ENCODE data around the gene CSRP1. TPM values are rescaled to one million over a fixed set of nuclear protein-coding genes. Genes with fewer than 3 reads are reported as not detected.

The CSRP1 gene
- total and polyA plus RNA-seq, 2 donors (not counting 1 experiment from before 2014, with no cell fraction given): 23.8 to 36.7 TPM

- no peak for TF ChIP-seq EZH2 (IDR thresholded peaks at IDR 0.05; ENCODE audit: borderline replicate concordance, insufficient read depth, low read depth, low read length, poor library complexity, severe bottlenecking)
- TF ChIP-seq, protein P1, sequence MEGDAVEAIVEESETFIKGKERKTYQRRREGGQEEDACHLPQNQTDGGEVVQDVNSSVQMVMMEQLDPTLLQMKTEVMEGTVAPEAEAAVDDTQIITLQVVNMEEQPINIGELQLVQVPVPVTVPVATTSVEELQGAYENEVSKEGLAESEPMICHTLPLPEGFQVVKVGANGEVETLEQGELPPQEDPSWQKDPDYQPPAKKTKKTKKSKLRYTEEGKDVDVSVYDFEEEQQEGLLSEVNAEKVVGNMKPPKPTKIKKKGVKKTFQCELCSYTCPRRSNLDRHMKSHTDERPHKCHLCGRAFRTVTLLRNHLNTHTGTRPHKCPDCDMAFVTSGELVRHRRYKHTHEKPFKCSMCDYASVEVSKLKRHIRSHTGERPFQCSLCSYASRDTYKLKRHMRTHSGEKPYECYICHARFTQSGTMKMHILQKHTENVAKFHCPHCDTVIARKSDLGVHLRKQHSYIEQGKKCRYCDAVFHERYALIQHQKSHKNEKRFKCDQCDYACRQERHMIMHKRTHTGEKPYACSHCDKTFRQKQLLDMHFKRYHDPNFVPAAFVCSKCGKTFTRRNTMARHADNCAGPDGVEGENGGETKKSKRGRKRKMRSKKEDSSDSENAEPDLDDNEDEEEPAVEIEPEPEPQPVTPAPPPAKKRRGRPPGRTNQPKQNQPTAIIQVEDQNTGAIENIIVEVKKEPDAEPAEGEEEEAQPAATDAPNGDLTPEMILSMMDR (IDR thresholded peaks at IDR 0.05): no peak
- no peak overlapping the region for H2AFZ ChIP-seq (ENCODE audit: insufficient read depth, low read depth, low read length, poor library complexity, severe bottlenecking)
- H3K79me2 ChIP-seq (ENCODE audit: control insufficient read depth, insufficient read depth, low read length): no peaks in the 10 kb centered on the region
- H3K9me3 Mint-ChIP-seq (ENCODE audit: insufficient read depth): no peaks in the 10 kb centered on the region
- DNase-seq (no peak), ATAC-seq (ENCODE audit: low read depth) (no peak)
- intact Hi-C loops (cut with micrococcal nuclease): no loop called here
- 100% methylated on average over 2 of the region's 5 CpGs for WGBS (ENCODE audit: insufficient coverage)
- H3K4me1 ChIP-seq (ENCODE audit: control insufficient read depth in 2 of 2, insufficient read depth in 2 of 2, low read length in 2 of 2): no peaks in the 10 kb centered on the region
- no peaks in the 10 kb centered on the region for H3K27me3 Mint-ChIP-seq
- CTCF ChIA-PET: interaction anchor here (0.6 to 13.3 kb wide), 4 partner anchors 13 to 1142 kb away, joined by 3 to 407 read pairs (median 3); no protein-coding TSS in a partner anchor
- H3K4me1 Mint-ChIP-seq: no peaks in the 10 kb centered on the region
- no peak overlapping the region for H3K4me2 ChIP-seq (replicated peaks; ENCODE audit: low read depth, low read length, poor library complexity, severe bottlenecking)
- H3K27me3 ChIP-seq (replicated peaks in 1 of 4; ENCODE audit: control extremely low read depth in 1 of 4, control insufficient read depth in 3 of 4, insufficient read depth in 4 of 4, low read length in 3 of 4): no peaks in the 10 kb centered on the region
- peaks cover 0 to 9% (median 0%) of the 10 kb centered on the region in 3 donors for H3K9me3 ChIP-seq (ENCODE audit: control extremely low read depth in 1 of 3, control insufficient read depth in 2 of 3, insufficient read depth in 1 of 3, low read length in 2 of 3)
- H3K4me3 ChIP-seq (ENCODE audit: control extremely low read depth in 1 of 5, extremely low read depth in 1 of 5, insufficient read depth in 1 of 5, low read depth in 2 of 5, low read length in 4 of 5): no peak overlapping the region
- H3K27ac ChIP-seq (ENCODE audit: low read length in 2 of 2): no peak overlapping the region
- no peak overlapping the region for H3K9ac ChIP-seq (ENCODE audit: low read length)
- H3K4me3 Mint-ChIP-seq: no peak overlapping the region
- H3K27ac Mint-ChIP-seq: no peak overlapping the region
- POLR2A ChIA-PET: no interaction called here
- peaks cover 9% of the 10 kb centered on the region for H4K20me1 ChIP-seq (ENCODE audit: control insufficient read depth, insufficient read depth, low read length, poor library complexity, severe bottlenecking)
- no peaks in the 10 kb centered on the region for H3K36me3 ChIP-seq (replicated peaks in 1 of 2; ENCODE audit: control extremely low read depth in 1 of 2, control insufficient read depth in 1 of 2, extremely low read depth in 1 of 2, insufficient read depth in 2 of 2, low read length in 1 of 2)
Observed at GRCh38 chr1:201518071-201518470, 11.1 kb upstream of the CSRP1 start.

GRCh38 chr1:201517631-201518030 is 10.7 kb upstream of the CSRP1 start:
- H3K4me1 Mint-ChIP-seq: peaks cover 2% of the 10 kb centered on the region
- Histone ChIP-seq H3K4me2 (replicated peaks; ENCODE audit: low read depth, low read length, poor library complexity, severe bottlenecking) (no peak overlapping the region), H3K9me3 (ENCODE audit: control extremely low read depth in 1 of 3, control insufficient read depth in 2 of 3, insufficient read depth in 1 of 3, low read length in 2 of 3) (peaks cover 0 to 4% (median 0%) of the 10 kb centered on the region in 3 donors), H3K4me3 (ENCODE audit: control extremely low read depth in 1 of 5, extremely low read depth in 1 of 5, insufficient read depth in 1 of 5, low read depth in 2 of 5, low read length in 4 of 5) (no peak overlapping the region), H4K20me1 (ENCODE audit: control insufficient read depth, insufficient read depth, low read length, poor library complexity, severe bottlenecking) (peaks cover 9% of the 10 kb centered on the region), H3K9ac (ENCODE audit: low read length) (no peak overlapping the region), H3K27me3 (replicated peaks in 1 of 4; ENCODE audit: control extremely low read depth in 1 of 4, control insufficient read depth in 3 of 4, insufficient read depth in 4 of 4, low read length in 3 of 4) (no peaks in the 10 kb centered on the region), H3K27ac (ENCODE audit: low read length in 2 of 2) (no peak overlapping the region), H3K36me3 (replicated peaks in 1 of 2; ENCODE audit: control extremely low read depth in 1 of 2, control insufficient read depth in 1 of 2, extremely low read depth in 1 of 2, insufficient read depth in 2 of 2, low read length in 1 of 2) (no peaks in the 10 kb centered on the region), H3K79me2 (ENCODE audit: control insufficient read depth, insufficient read depth, low read length) (no peaks in the 10 kb centered on the region), H3K4me1 (ENCODE audit: control insufficient read depth in 2 of 2, insufficient read depth in 2 of 2, low read length in 2 of 2) (no peaks in the 10 kb centered on the region), H2AFZ (ENCODE audit: insufficient read depth, low read depth, low read length, poor library complexity, severe bottlenecking) (no peak overlapping the region)
- H3K27me3 Mint-ChIP-seq: no peaks in the 10 kb centered on the region
- WGBS (ENCODE audit: insufficient coverage): over 99% methylated on average over 7 of the region's 7 CpGs
- H3K9me3 Mint-ChIP-seq (ENCODE audit: insufficient read depth): no peaks in the 10 kb centered on the region
- TF ChIP-seq, protein P1 (IDR thresholded peaks at IDR 0.05): no peak
- no peak for TF ChIP-seq EZH2 (IDR thresholded peaks at IDR 0.05; ENCODE audit: borderline replicate concordance, insufficient read depth, low read depth, low read length, poor library complexity, severe bottlenecking)
- CTCF ChIA-PET: interaction anchor here (0.6 to 13.3 kb wide), 4 partner anchors 12 to 1143 kb away, joined by 3 to 407 read pairs (median 3); no protein-coding TSS in a partner anchor
- no peak overlapping the region for H3K4me3 Mint-ChIP-seq
- POLR2A ChIA-PET: no interaction called here
- H3K27ac Mint-ChIP-seq: no peak overlapping the region
- DNase-seq (no peak), ATAC-seq (ENCODE audit: low read depth) (no peak)
- intact Hi-C loops (cut with micrococcal nuclease): no loop called here
